GM12878 (cell line): ENCODE results near the gene TNFSF9. TPM values are rescaled to one million over a fixed set of nuclear protein-coding genes. Genes with fewer than 3 reads are reported as not detected.

Experiments
- BMI1 ChIP-seq: fragments of 450-650 bp; IDR thresholded peaks from 2 replicates; pipeline ENCODE4 v1.6.1; 2016; ENCODE audit warnings: mild to moderate bottlenecking, moderate library complexity, borderline replicate concordance
- CBX5 ChIP-seq: sonication (generic); IDR thresholded peaks from 2 replicates; pipeline ENCODE4 v1.6.1; 2016; ENCODE audit warnings: low read depth, moderate library complexity, mild to moderate bottlenecking, inconsistent platforms
- CHD1 ChIP-seq: IDR thresholded peaks from 2 replicates; pipeline ENCODE4 v1.6.1; 2012; ENCODE audit warnings: low read depth, low read length, improper control_type of control experiment
- DPF2 ChIP-seq: fragments of 450-650 bp; IDR thresholded peaks from 2 replicates; pipeline ENCODE4 v1.6.1; 2017; ENCODE audit warnings: mild to moderate bottlenecking
- EP300 ChIP-seq, 2 experiments: fragments of 150-350 bp in 1 of 2; IDR thresholded peaks; 2 replicates each; pipeline ENCODE4 v1.6.1; 2011 to 2012; ENCODE audit warnings: low read depth in 2 of 2, low read length in 2 of 2, borderline replicate concordance in 1 of 2, improper control_type of control experiment in 1 of 2, inconsistent platforms in 1 of 2; ENCODE audit not compliant: control insufficient read depth in 1 of 2
- HDAC2 ChIP-seq: fragments of 200-600 bp; sonication (generic); IDR thresholded peaks from 2 replicates; pipeline ENCODE4 v1.6.1; 2017
- MEF2A ChIP-seq: IDR thresholded peaks from 2 replicates; pipeline ENCODE4 v1.6.1; 2011; ENCODE audit warnings: low read depth, mild to moderate bottlenecking, low read length, moderate library complexity; ENCODE audit not compliant: insufficient read depth
- MTA3 ChIP-seq: IDR thresholded peaks from 2 replicates; pipeline ENCODE4 v1.6.1; 2012; ENCODE audit warnings: low read length, inconsistent platforms, borderline replicate concordance
- NFYA ChIP-seq: IDR thresholded peaks from 2 replicates; pipeline ENCODE4 v1.6.1; 2011; ENCODE audit warnings: low read depth, mild to moderate bottlenecking, low read length, improper control_type of control experiment, borderline replicate concordance
- PAX8 ChIP-seq: fragments of 450-650 bp; IDR thresholded peaks from 2 replicates; pipeline ENCODE4 v1.6.1; 2017; ENCODE audit warnings: mild to moderate bottlenecking, moderate library complexity
- RBBP5 ChIP-seq: fragments of 200-600 bp; sonication (generic); conservative IDR thresholded peaks from 2 replicates; pipeline ENCODE4 v1.6.1; 2016
- RFX5 ChIP-seq: IDR thresholded peaks from 2 replicates; pipeline ENCODE4 v1.6.1; 2011; ENCODE audit warnings: low read depth, low read length, improper control_type of control experiment
- SMAD5 ChIP-seq: IDR thresholded peaks from 2 replicates; pipeline ENCODE4 v1.6.1; 2016; ENCODE audit warnings: antibody characterized with exemption, low read depth
- SMC3 ChIP-seq: IDR thresholded peaks from 2 replicates; pipeline ENCODE4 v1.6.1; 2011; ENCODE audit warnings: low read length, improper control_type of control experiment, borderline replicate concordance
- YBX1 ChIP-seq: fragments of 450-650 bp; IDR thresholded peaks from 2 replicates; pipeline ENCODE4 v1.6.1; 2016; ENCODE audit warnings: antibody characterized with exemption
- YY1 ChIP-seq: IDR thresholded peaks from 2 replicates; pipeline ENCODE4 v1.6.1; 2011; ENCODE audit warnings: low read depth, mild to moderate bottlenecking, low read length
- ZBED1 ChIP-seq: IDR thresholded peaks from 2 replicates; pipeline ENCODE4 v1.6.1; 2016; ENCODE audit warnings: borderline replicate concordance
- ZNF384 ChIP-seq: IDR thresholded peaks from 2 replicates; pipeline ENCODE4 v1.6.1; 2012; ENCODE audit warnings: low read depth, mild to moderate bottlenecking, low read length, improper control_type of control experiment, borderline replicate concordance
- polyA plus RNA-seq, 11 experiments: library from polyadenylated mRNA; depleted of rRNA in 4 of 11; unstranded in 6 of 11; stranded (reverse) in 5 of 11; fragments of >200 nt; fragmentation: Nextera tagmentation in 4 of 11; fragmentation: Illumina TruSeq in 1 of 11; extraction: Ambion mirVana in 4 of 11; extraction: Trizol in 1 of 11; gene quantifications; 1 replicate in 1 of 11; 2 replicates in 10 of 11; pipeline versions ENCODE4 v1.2.1 to v1.2.3, GENCODE V29; 2011 to 2016; ENCODE audit warnings: inconsistent platforms in 2 of 11, missing spikeins in 2 of 11, low read depth in 1 of 11
- total RNA-seq, 4 experiments: library from RNA; depleted of rRNA in 3 of 4; stranded (reverse); fragments of >200 nt in 3 of 4; fragmentation: Illumina TruSeq in 1 of 4; extraction: Trizol in 1 of 4; gene quantifications; 2 replicates each; pipeline versions ENCODE4 v1.2.1 to v1.2.3, GENCODE V29; 2013 to 2021
- TF ChIP-seq, protein P1 (sequence below): fragments of 450-650 bp; IDR thresholded peaks from 2 replicates; pipeline ENCODE4 v1.6.1; 2017; ENCODE audit warnings: mild to moderate bottlenecking
- TF ChIP-seq, protein P2 (sequence below): fragments of 150-350 bp; IDR thresholded peaks from 2 replicates; pipeline ENCODE4 v1.6.1; 2016; ENCODE audit warnings: low read depth, low read length
- TF ChIP-seq, protein P3 (sequence below): IDR thresholded peaks from 2 replicates; pipeline ENCODE4 v1.6.1; 2012; ENCODE audit warnings: improper control_type of control experiment, low read depth, low read length; ENCODE audit not compliant: insufficient replicate concordance

Gene TNFSF9
- total and polyA plus RNA-seq, 10 of the 15 experiments (the other 5 are each of a cell fraction or from before 2014, with no cell fraction given): 6.2 to 75.3 (median 22.1) TPM

DNA sequence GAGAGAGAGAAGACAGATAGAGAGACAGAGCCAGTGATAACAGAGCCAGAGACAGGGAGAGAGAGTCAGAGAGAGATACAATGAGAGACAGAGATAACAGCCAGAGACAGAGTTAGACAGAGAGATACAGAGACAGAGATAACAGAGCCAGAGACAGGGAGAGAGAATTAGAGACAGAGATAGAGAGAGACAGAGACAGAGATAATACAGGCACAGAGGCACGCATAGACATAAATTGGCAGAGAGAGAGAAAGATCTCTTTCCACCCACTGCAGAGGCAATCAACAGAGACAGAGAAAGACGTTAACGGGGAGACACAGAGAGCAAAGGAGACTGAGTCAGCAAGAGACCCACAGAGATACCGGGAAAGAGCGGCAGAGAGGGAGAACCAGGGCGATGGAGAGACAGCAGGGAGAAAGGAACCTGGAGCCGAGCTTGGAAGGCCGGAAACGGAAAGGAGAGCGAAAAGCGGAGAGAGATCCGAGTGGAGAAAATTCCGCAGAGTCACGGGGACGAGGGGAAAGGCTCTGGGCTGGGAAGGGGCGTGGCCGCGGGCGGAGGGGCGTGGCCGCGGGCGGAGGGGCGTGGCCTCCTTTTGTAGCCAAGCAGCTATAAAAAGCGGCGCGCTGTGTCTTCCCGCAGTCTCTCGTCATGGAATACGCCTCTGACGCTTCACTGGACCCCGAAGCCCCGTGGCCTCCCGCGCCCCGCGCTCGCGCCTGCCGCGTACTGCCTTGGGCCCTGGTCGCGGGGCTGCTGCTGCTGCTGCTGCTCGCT lies at the start of gene TNFSF9 (continued):
- TF ChIP-seq RBBP5 (no peak), CHD1 (0 out of 2 replicates have a peak, but pooled peaks have one; percentile 7), HDAC2 (no peak), CBX5 (no peak), BMI1 (no peak), MEF2A (peak; percentile 27; the same call in 1 of the 2 replicates), EP300 (IDR thresholded peaks at IDR 0.05; ENCODE audit: borderline replicate concordance in 1 of 2, control insufficient read depth in 1 of 2, low read depth in 2 of 2, low read length in 2 of 2) (no peak), PAX8 (no peak), ZBED1 (no peak; the same call in 1 of the 2 replicates), SMC3 (peak; percentile 13; the same call in 1 of the 2 replicates), YBX1 (no peak), MTA3 (no peak; the same call in 1 of the 2 replicates), DPF2 (peak; percentile 85), NFYA (no peak), ZNF384 (no peak), RFX5 (no peak), SMAD5 (peak; percentile 97), YY1 (peak; percentile 85)
- TF ChIP-seq, protein P1, sequence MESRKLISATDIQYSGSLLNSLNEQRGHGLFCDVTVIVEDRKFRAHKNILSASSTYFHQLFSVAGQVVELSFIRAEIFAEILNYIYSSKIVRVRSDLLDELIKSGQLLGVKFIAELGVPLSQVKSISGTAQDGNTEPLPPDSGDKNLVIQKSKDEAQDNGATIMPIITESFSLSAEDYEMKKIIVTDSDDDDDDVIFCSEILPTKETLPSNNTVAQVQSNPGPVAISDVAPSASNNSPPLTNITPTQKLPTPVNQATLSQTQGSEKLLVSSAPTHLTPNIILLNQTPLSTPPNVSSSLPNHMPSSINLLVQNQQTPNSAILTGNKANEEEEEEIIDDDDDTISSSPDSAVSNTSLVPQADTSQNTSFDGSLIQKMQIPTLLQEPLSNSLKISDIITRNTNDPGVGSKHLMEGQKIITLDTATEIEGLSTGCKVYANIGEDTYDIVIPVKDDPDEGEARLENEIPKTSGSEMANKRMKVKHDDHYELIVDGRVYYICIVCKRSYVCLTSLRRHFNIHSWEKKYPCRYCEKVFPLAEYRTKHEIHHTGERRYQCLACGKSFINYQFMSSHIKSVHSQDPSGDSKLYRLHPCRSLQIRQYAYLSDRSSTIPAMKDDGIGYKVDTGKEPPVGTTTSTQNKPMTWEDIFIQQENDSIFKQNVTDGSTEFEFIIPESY: no peak
- TF ChIP-seq, protein P2, sequence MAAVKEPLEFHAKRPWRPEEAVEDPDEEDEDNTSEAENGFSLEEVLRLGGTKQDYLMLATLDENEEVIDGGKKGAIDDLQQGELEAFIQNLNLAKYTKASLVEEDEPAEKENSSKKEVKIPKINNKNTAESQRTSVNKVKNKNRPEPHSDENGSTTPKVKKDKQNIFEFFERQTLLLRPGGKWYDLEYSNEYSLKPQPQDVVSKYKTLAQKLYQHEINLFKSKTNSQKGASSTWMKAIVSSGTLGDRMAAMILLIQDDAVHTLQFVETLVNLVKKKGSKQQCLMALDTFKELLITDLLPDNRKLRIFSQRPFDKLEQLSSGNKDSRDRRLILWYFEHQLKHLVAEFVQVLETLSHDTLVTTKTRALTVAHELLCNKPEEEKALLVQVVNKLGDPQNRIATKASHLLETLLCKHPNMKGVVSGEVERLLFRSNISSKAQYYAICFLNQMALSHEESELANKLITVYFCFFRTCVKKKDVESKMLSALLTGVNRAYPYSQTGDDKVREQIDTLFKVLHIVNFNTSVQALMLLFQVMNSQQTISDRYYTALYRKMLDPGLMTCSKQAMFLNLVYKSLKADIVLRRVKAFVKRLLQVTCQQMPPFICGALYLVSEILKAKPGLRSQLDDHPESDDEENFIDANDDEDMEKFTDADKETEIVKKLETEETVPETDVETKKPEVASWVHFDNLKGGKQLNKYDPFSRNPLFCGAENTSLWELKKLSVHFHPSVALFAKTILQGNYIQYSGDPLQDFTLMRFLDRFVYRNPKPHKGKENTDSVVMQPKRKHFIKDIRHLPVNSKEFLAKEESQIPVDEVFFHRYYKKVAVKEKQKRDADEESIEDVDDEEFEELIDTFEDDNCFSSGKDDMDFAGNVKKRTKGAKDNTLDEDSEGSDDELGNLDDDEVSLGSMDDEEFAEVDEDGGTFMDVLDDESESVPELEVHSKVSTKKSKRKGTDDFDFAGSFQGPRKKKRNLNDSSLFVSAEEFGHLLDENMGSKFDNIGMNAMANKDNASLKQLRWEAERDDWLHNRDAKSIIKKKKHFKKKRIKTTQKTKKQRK: no peak
- TF ChIP-seq, protein P3, sequence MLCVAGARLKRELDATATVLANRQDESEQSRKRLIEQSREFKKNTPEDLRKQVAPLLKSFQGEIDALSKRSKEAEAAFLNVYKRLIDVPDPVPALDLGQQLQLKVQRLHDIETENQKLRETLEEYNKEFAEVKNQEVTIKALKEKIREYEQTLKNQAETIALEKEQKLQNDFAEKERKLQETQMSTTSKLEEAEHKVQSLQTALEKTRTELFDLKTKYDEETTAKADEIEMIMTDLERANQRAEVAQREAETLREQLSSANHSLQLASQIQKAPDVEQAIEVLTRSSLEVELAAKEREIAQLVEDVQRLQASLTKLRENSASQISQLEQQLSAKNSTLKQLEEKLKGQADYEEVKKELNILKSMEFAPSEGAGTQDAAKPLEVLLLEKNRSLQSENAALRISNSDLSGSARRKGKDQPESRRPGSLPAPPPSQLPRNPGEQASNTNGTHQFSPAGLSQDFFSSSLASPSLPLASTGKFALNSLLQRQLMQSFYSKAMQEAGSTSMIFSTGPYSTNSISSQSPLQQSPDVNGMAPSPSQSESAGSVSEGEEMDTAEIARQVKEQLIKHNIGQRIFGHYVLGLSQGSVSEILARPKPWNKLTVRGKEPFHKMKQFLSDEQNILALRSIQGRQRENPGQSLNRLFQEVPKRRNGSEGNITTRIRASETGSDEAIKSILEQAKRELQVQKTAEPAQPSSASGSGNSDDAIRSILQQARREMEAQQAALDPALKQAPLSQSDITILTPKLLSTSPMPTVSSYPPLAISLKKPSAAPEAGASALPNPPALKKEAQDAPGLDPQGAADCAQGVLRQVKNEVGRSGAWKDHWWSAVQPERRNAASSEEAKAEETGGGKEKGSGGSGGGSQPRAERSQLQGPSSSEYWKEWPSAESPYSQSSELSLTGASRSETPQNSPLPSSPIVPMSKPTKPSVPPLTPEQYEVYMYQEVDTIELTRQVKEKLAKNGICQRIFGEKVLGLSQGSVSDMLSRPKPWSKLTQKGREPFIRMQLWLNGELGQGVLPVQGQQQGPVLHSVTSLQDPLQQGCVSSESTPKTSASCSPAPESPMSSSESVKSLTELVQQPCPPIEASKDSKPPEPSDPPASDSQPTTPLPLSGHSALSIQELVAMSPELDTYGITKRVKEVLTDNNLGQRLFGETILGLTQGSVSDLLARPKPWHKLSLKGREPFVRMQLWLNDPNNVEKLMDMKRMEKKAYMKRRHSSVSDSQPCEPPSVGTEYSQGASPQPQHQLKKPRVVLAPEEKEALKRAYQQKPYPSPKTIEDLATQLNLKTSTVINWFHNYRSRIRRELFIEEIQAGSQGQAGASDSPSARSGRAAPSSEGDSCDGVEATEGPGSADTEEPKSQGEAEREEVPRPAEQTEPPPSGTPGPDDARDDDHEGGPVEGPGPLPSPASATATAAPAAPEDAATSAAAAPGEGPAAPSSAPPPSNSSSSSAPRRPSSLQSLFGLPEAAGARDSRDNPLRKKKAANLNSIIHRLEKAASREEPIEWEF: no peak
